Endothelial cell of umbilical vein (primary cell): ENCODE measurements around the gene ATXN1. TPM values are rescaled to one million over a fixed set of nuclear protein-coding genes. Genes with fewer than 3 reads are reported as not detected.

ENCODE experiments used
- BruUV-seq: library from RNA; stranded (reverse); fragments of 400-500 nt; replicated peaks from 2 replicates; lab custom pipeline; 2021; lab: Mats Ljungman, UMichigan
- CTCF ChIA-PET: fragments of 300-600, 350-600 bp; sonication (Branson Sonifier 250); formaldehyde crosslinking; loops from one replicate; lab custom pipeline; 2021; ENCODE audit warnings: antibody characterized with exemption, inconsistent platforms; lab: Charles Lee
- POLR2A ChIA-PET: fragments of 300-600, 350-600 bp; sonication (Branson Sonifier 250); formaldehyde crosslinking; loops from one replicate; lab custom pipeline; 2021; ENCODE audit warnings: antibody characterized with exemption, inconsistent platforms; lab: Charles Lee
- DNase-seq: peaks from one replicate; pipeline ENCODE4 v3.0.0-alpha.2; 2011; ENCODE audit warnings: low read depth, low spot score
- FAIRE-seq: peaks from 2 replicates; lab custom pipeline; 2011; peaks lifted over from hg19 to GRCh38; lab: Jason Lieb, UNC
- H2AFZ ChIP-seq: 2 replicates; pipeline ENCODE4 v1.6.0; 2012; ENCODE audit warnings: low read depth, low read length, control low read depth, inconsistent platforms
- H3K27ac ChIP-seq: 2 replicates; pipeline ENCODE4 v1.5.1; 2011; ENCODE audit warnings: low read depth, mild to moderate bottlenecking, control low read depth, low read length, moderate library complexity; ENCODE audit not compliant: insufficient read depth
- H3K27me3 ChIP-seq, 2 experiments: 2 replicates each; pipeline versions ENCODE4 v1.6.0 to v1.6.1; 2011; ENCODE audit warnings: low read length in 2 of 2, mixed read lengths in 1 of 2; ENCODE audit not compliant: control insufficient read depth in 2 of 2, insufficient read depth in 2 of 2
- H3K36me3 ChIP-seq, 2 experiments: 2 replicates in 1 of 2; 3 replicates in 1 of 2; pipeline ENCODE4 v1.5.1; 2011; ENCODE audit warnings: low read length in 2 of 2, mild to moderate bottlenecking in 1 of 2, moderate library complexity in 1 of 2; ENCODE audit not compliant: control insufficient read depth in 2 of 2, insufficient read depth in 2 of 2; ENCODE audit errors: extremely low read depth in 1 of 2
- H3K4me1 ChIP-seq: 3 replicates; pipeline ENCODE4 v1.5.1; 2011; ENCODE audit warnings: mild to moderate bottlenecking, low read length; ENCODE audit not compliant: control insufficient read depth, insufficient read depth; ENCODE audit errors: extremely low read depth
- H3K4me2 ChIP-seq: 2 replicates; pipeline ENCODE4 v1.6.1; 2011; ENCODE audit warnings: low read length, control low read depth, mixed read lengths; ENCODE audit not compliant: insufficient read depth
- H3K4me3 ChIP-seq, 3 experiments: fragments of 200-600 bp in 1 of 3; sonication (generic), shearing (Covaris generic) in 1 of 3; replicated peaks in 1 of 3; 2 replicates each; pipeline ENCODE4 v1.5.1; 2011 to 2016; ENCODE audit warnings: control low read depth in 3 of 3, low read length in 3 of 3, mild to moderate bottlenecking in 2 of 3, inconsistent platforms in 1 of 3, low read depth in 1 of 3, moderate library complexity in 1 of 3; ENCODE audit not compliant: insufficient read depth in 1 of 3
- H3K79me2 ChIP-seq: 2 replicates; pipeline ENCODE4 v1.6.0; 2012; ENCODE audit warnings: low read length, inconsistent platforms; ENCODE audit not compliant: control insufficient read depth, insufficient read depth
- H3K9ac ChIP-seq: replicated peaks from 2 replicates; pipeline ENCODE3; 2011; ENCODE audit warnings: low read length, control low read depth; ENCODE audit not compliant: insufficient read depth; ENCODE audit errors: extremely low read depth
- H3K9me1 ChIP-seq: replicated peaks from 3 replicates; pipeline ENCODE4 v1.6.0; 2011; ENCODE audit warnings: mild to moderate bottlenecking, low read length; ENCODE audit not compliant: control insufficient read depth, insufficient read depth; ENCODE audit errors: extremely low read depth
- H3K9me3 ChIP-seq: replicated peaks from 2 replicates; pipeline ENCODE4 v1.5.1; 2012; ENCODE audit warnings: low read length, inconsistent platforms; ENCODE audit not compliant: control insufficient read depth, insufficient read depth
- H4K20me1 ChIP-seq: replicated peaks from 2 replicates; pipeline ENCODE3; 2011; ENCODE audit warnings: mild to moderate bottlenecking, low read length; ENCODE audit not compliant: control insufficient read depth, insufficient read depth; ENCODE audit errors: extremely low read depth
- CTCF ChIP-seq, 2 donors: IDR thresholded peaks; 1 replicate in 1 of 2; 2 replicates in 1 of 2; pipeline ENCODE4 v1.5.1; 2011; ENCODE audit warnings: low read length in 2 of 2, mild to moderate bottlenecking in 2 of 2, moderate library complexity in 2 of 2, control low read depth in 1 of 2, inconsistent platforms in 1 of 2, low read depth in 1 of 2; ENCODE audit not compliant: insufficient read depth in 1 of 2; ENCODE audit errors: extremely low read depth in 1 of 2
- EZH2 ChIP-seq: IDR thresholded peaks from 2 replicates; pipeline ENCODE4 v1.6.1; 2012; ENCODE audit warnings: borderline replicate concordance, low read depth, mild to moderate bottlenecking, moderate library complexity, low read length, inconsistent platforms; ENCODE audit not compliant: severe bottlenecking
- FOS ChIP-seq: IDR thresholded peaks from 2 replicates; pipeline ENCODE4 v1.6.1; 2011; ENCODE audit warnings: mild to moderate bottlenecking, low read length, moderate library complexity, borderline replicate concordance; ENCODE audit not compliant: insufficient read depth
- JUN ChIP-seq: IDR thresholded peaks from 2 replicates; pipeline ENCODE4 v1.6.1; 2011; ENCODE audit warnings: borderline replicate concordance, low read depth; ENCODE audit not compliant: insufficient read length, insufficient read depth
- MAX ChIP-seq: IDR thresholded peaks from 2 replicates; pipeline ENCODE4 v1.6.1; 2011; ENCODE audit not compliant: insufficient read depth, insufficient read length
- MYC ChIP-seq: IDR thresholded peaks from one replicate; pipeline ENCODE4 v1.6.1; 2011; ENCODE audit warnings: mild to moderate bottlenecking, low read depth, low read length
- POLR2AphosphoS5 ChIP-seq: IDR thresholded peaks from 2 replicates; pipeline ENCODE4 v1.6.1; 2012; ENCODE audit warnings: low read depth, mild to moderate bottlenecking, control low read depth, low read length, moderate library complexity; ENCODE audit not compliant: insufficient read depth
- dilution Hi-C: fragments of 300-500 bp; cut with MboI; formaldehyde crosslinking; loops from one replicate; pipeline ENCODE4 v1.15.0; 2019; ENCODE audit warnings: low sequenced_read_pairs; ENCODE audit not compliant: extremely low pct_ligation_motif_present
- intact Hi-C: fragments of 100-400 bp; cut with micrococcal nuclease; formaldehyde crosslinking; loops from one replicate; pipeline ENCODE4 v1.10.0; 2022
- polyA plus RNA-seq, 4 experiments: library from polyadenylated mRNA; depleted of rRNA in 3 of 4; stranded (reverse) in 3 of 4; unstranded in 1 of 4; fragments of >200 nt; gene quantifications; 2 replicates each; pipeline versions ENCODE4 v1.2.1 to v1.2.3, GENCODE V29; 2011 to 2012; ENCODE audit warnings: missing spikeins in 1 of 4
- total RNA-seq: library from RNA; stranded (reverse); gene quantifications from 2 replicates; pipeline ENCODE4 v1.2.3, GENCODE V29; 2021

ATXN1 gene
- total and polyA plus RNA-seq, 2 donors (not counting 3 experiments of a cell fraction or from before 2014, with no cell fraction given), result 16.4 to 33.0 TPM

GRCh38 chr6:16764188-16764950, 3.1 kb upstream of the ATXN1 start:
- peak; percentile 57 for DNase-seq
- Histone ChIP-seq H4K20me1 (no peaks in the 10 kb centered on the region), H3K79me2 (no peaks in the 10 kb centered on the region), H3K36me3 (no peaks in the 10 kb centered on the region), H3K9ac (no peak overlapping the region), H3K4me1 (peaks cover 53% of the 10 kb centered on the region), H2AFZ (no peak overlapping the region), H3K27me3 (no peaks in the 10 kb centered on the region), H3K27ac (peak overlapping the region; percentile 22), H3K9me3 (no peaks in the 10 kb centered on the region), H3K4me3 (no peak overlapping the region), H3K4me2 (peak overlapping the region; percentile 95), H3K9me1 (no peaks in the 10 kb centered on the region)
- POLR2A ChIA-PET, result no interaction called here
- dilution Hi-C loops (no loop called here), intact Hi-C loops (loop anchor here (1.0 kb wide), 2 partner anchors 201 to 322 kb away; no protein-coding TSS in a partner anchor)
- CTCF ChIA-PET, result interaction anchor here (0.7 to 5.0 kb wide), 36 partner anchors 8 to 520 kb away, joined by 3 to 234 read pairs (median 5); no protein-coding TSS in a partner anchor
- TF ChIP-seq CTCF (IDR thresholded peaks at IDR 0.05; ENCODE audit: extremely low read depth in 1 of 2, insufficient read depth in 1 of 2, low read depth in 1 of 2, low read length in 2 of 2) (peak; percentile 25 to 27), POLR2AphosphoS5 (no peak), MYC (no peak), EZH2 (no peak), MAX (no peak), FOS (no peak), JUN (no peak)
- BruUV-seq, result no TSS peak
- peak; percentile 54 for FAIRE-seq
